H1 (cell line): ENCODE results near the gene MCUR1. TPM values are rescaled to one million over a fixed set of nuclear protein-coding genes. Genes with fewer than 3 reads are reported as not detected.

Experiments used
- CTCF ChIA-PET: fragments of 300-600 bp; sonication (Branson Sonifier 250); formaldehyde crosslinking; loops from one replicate; lab custom pipeline; 2021; ENCODE audit not compliant: partially characterized antibody; lab: Charles Lee
- POLR2A ChIA-PET: fragments of 300-600 bp; sonication (Branson Sonifier 250); formaldehyde crosslinking; loops from one replicate; lab custom pipeline; 2021; ENCODE audit warnings: inconsistent platforms; ENCODE audit not compliant: partially characterized antibody; lab: Charles Lee
- DNase-seq, 2 experiments: peaks; one replicate each; pipeline versions ENCODE4 v3.0.0 to v3.0.0-alpha.2; 2010 to 2022; ENCODE audit warnings: low spot score in 2 of 2, low read depth in 1 of 2, mixed read lengths in 1 of 2
- FAIRE-seq: peaks from 2 replicates; lab custom pipeline; 2011; peaks lifted over from hg19 to GRCh38; lab: Jason Lieb, UNC
- H2AFZ ChIP-seq: 2 replicates; pipeline ENCODE4 v1.8.1; 2012; ENCODE audit warnings: low read length, inconsistent platforms
- H2AK5ac ChIP-seq: 2 replicates; pipeline ENCODE4 v1.6.1; 2013; ENCODE audit warnings: low read depth, low read length
- H2BK120ac ChIP-seq: replicated peaks from 2 replicates; pipeline ENCODE3; 2013; ENCODE audit warnings: low read depth, low read length, inconsistent platforms
- H2BK12ac ChIP-seq: 2 replicates; pipeline ENCODE4 v1.6.1; 2013; ENCODE audit warnings: low read depth, low read length
- H2BK15ac ChIP-seq: 2 replicates; pipeline ENCODE4 v1.6.1; 2013; ENCODE audit warnings: low read length
- H2BK20ac ChIP-seq: 2 replicates; pipeline ENCODE4 v1.6.1; 2013; ENCODE audit warnings: low read length
- H2BK5ac ChIP-seq: 2 replicates; pipeline ENCODE4 v1.6.1; 2013; ENCODE audit warnings: low read depth, low read length
- H3K14ac ChIP-seq: 2 replicates; pipeline ENCODE4 v1.6.1; 2013; ENCODE audit warnings: inconsistent platforms; ENCODE audit not compliant: insufficient read length
- H3K18ac ChIP-seq: 2 replicates; pipeline ENCODE4 v1.6.1; 2013; ENCODE audit warnings: low read length; ENCODE audit errors: extremely low read depth
- H3K23ac ChIP-seq: 2 replicates; pipeline ENCODE4 v1.6.1; 2013; ENCODE audit warnings: inconsistent platforms; ENCODE audit not compliant: insufficient read length
- H3K23me2 ChIP-seq: 2 replicates; pipeline ENCODE4 v1.6.1; 2013; ENCODE audit warnings: low read depth, low read length
- H3K27ac ChIP-seq: 2 replicates; pipeline ENCODE4 v1.6.1; 2011; ENCODE audit warnings: low read depth, low read length, inconsistent platforms
- H3K27me3 ChIP-seq, 4 experiments: replicated peaks in 1 of 4; 1 replicate in 1 of 4; 2 replicates in 3 of 4; pipeline versions ENCODE4 v1.6.1 to v1.8.1; 2011 to 2013; ENCODE audit warnings: low read length in 3 of 4, mild to moderate bottlenecking in 3 of 4, inconsistent platforms in 2 of 4, mixed read lengths in 2 of 4, moderate library complexity in 1 of 4; ENCODE audit not compliant: control insufficient read depth in 3 of 4, insufficient read depth in 3 of 4; ENCODE audit errors: extremely low read depth in 1 of 4
- H3K36me3 ChIP-seq, 4 experiments: 2 replicates each; pipeline versions ENCODE4 v1.6.1 to v1.8.1; 2011 to 2013; ENCODE audit warnings: mild to moderate bottlenecking in 4 of 4, low read length in 3 of 4, moderate library complexity in 2 of 4, control low read depth in 1 of 4, inconsistent platforms in 1 of 4; ENCODE audit not compliant: insufficient read depth in 4 of 4, control insufficient read depth in 2 of 4
- H3K4ac ChIP-seq: replicated peaks from 2 replicates; pipeline ENCODE3; 2013; ENCODE audit warnings: low read length, low read depth, mixed read lengths, inconsistent platforms; ENCODE audit not compliant: insufficient read length
- H3K4me1 ChIP-seq, 4 experiments: replicated peaks in 1 of 4; 1 replicate in 1 of 4; 2 replicates in 3 of 4; pipeline versions ENCODE4 v1.6.1 to v1.8.1; 2011 to 2013; ENCODE audit warnings: low read length in 3 of 4, inconsistent platforms in 2 of 4, mixed read lengths in 1 of 4; ENCODE audit not compliant: insufficient read depth in 4 of 4, control insufficient read depth in 3 of 4
- H3K4me2 ChIP-seq, 2 experiments: 2 replicates each; pipeline versions ENCODE4 v1.6.1 to v1.8.1; 2011 to 2013; ENCODE audit warnings: low read depth in 2 of 2, low read length in 2 of 2, control low read depth in 1 of 2, inconsistent platforms in 1 of 2, mild to moderate bottlenecking in 1 of 2; ENCODE audit not compliant: insufficient read depth in 1 of 2
- H3K4me3 ChIP-seq, 4 experiments: fragments of 200-600, 300-600 bp in 1 of 4; sonication (generic), shearing (Covaris generic), sonication (Bioruptor Twin) in 1 of 4; 2 replicates each; pipeline versions ENCODE4 v1.5.1 to v1.8.1; 2011 to 2016; ENCODE audit warnings: low read length in 4 of 4, low read depth in 3 of 4, control low read depth in 2 of 4, inconsistent platforms in 2 of 4, mild to moderate bottlenecking in 2 of 4, mixed read lengths in 1 of 4, moderate library complexity in 1 of 4; ENCODE audit not compliant: insufficient read depth in 2 of 4; ENCODE audit errors: extremely low read depth in 1 of 4
- H3K56ac ChIP-seq: replicated peaks from 2 replicates; pipeline ENCODE3; 2013; ENCODE audit warnings: low read depth, mild to moderate bottlenecking, mixed read lengths, low read length, inconsistent platforms; ENCODE audit not compliant: insufficient read length
- H3K79me1 ChIP-seq: 2 replicates; pipeline ENCODE4 v1.6.1; 2013; ENCODE audit warnings: low read depth, low read length, control low read depth
- H3K79me2 ChIP-seq, 2 experiments: 2 replicates each; pipeline versions ENCODE4 v1.6.1 to v1.8.1; 2012 to 2013; ENCODE audit warnings: low read length in 2 of 2, mild to moderate bottlenecking in 2 of 2, inconsistent platforms in 1 of 2; ENCODE audit not compliant: insufficient read depth in 2 of 2, control insufficient read depth in 1 of 2
- H3K9ac ChIP-seq, 4 experiments: replicated peaks in 1 of 4; 1 replicate in 1 of 4; 2 replicates in 3 of 4; pipeline versions ENCODE4 v1.6.1 to v1.8.1; 2011 to 2013; ENCODE audit warnings: low read depth in 3 of 4, low read length in 3 of 4, control low read depth in 2 of 4, mild to moderate bottlenecking in 2 of 4, moderate library complexity in 2 of 4, inconsistent platforms in 1 of 4; ENCODE audit errors: extremely low read depth in 1 of 4
- H3K9me3 ChIP-seq, 2 experiments: 2 replicates each; pipeline versions ENCODE4 v1.6.1 to v1.8.1; 2012 to 2013; ENCODE audit warnings: mild to moderate bottlenecking in 2 of 2, moderate library complexity in 2 of 2, control low read depth in 1 of 2, inconsistent platforms in 1 of 2, low read depth in 1 of 2, low read length in 1 of 2, mixed read lengths in 1 of 2; ENCODE audit not compliant: insufficient read depth in 2 of 2
- H4K20me1 ChIP-seq, 2 experiments: replicated peaks in 1 of 2; 2 replicates each; pipeline versions ENCODE3 to v1.8.1; 2011 to 2013; ENCODE audit warnings: inconsistent platforms in 2 of 2, low read length in 2 of 2, mild to moderate bottlenecking in 1 of 2; ENCODE audit not compliant: insufficient read depth in 2 of 2, control insufficient read depth in 1 of 2
- H4K5ac ChIP-seq: 2 replicates; pipeline ENCODE4 v1.6.1; 2013; ENCODE audit warnings: low read length, low read depth, mixed read lengths, inconsistent platforms; ENCODE audit not compliant: insufficient read length
- H4K8ac ChIP-seq: 2 replicates; pipeline ENCODE4 v1.8.0; 2013; ENCODE audit warnings: mild to moderate bottlenecking, moderate library complexity, low read length, inconsistent platforms; ENCODE audit not compliant: insufficient read depth; ENCODE audit errors: extremely low read depth
- H4K91ac ChIP-seq: replicated peaks from 2 replicates; pipeline ENCODE3; 2013; ENCODE audit warnings: low read length, mixed read lengths, inconsistent platforms; ENCODE audit not compliant: insufficient read length
- CBX5 ChIP-seq: fragments of 300-800, 300-1000 bp; sonication (generic); IDR thresholded peaks from 2 replicates; pipeline ENCODE4 v1.7.1; 2016; ENCODE audit warnings: antibody characterized with exemption, low read length, low read depth
- POLR2AphosphoS5 ChIP-seq: IDR thresholded peaks from 2 replicates; pipeline ENCODE4 v1.6.1; 2011; ENCODE audit warnings: low read depth, low read length
- WGBS, 2 experiments: shearing (Covaris generic) in 1 of 2; methylation state at CpG; one replicate each; pipeline versions ENCODE4 v1.1.6 to v1.1.7; 2013 to 2015; ENCODE audit warnings: low lambda C conversion rate in 2 of 2, mixed read lengths in 2 of 2, inconsistent platforms in 1 of 2, low coverage in 1 of 2, missing lambda C conversion rate in 1 of 2; ENCODE audit not compliant: insufficient replicate concordance in 2 of 2, insufficient coverage in 1 of 2, insufficient read length in 1 of 2; ENCODE audit errors: extremely low coverage in 1 of 2, missing lambda C conversion rate in 1 of 2; 5-methylcytosine and 5-hydroxymethylcytosine counted together
- polyA plus RNA-seq, 7 experiments: library from polyadenylated mRNA; depleted of rRNA in 3 of 7; stranded (reverse) in 5 of 7; unstranded in 2 of 7; fragments of >200 nt in 5 of 7; fragments of 200-250 nt in 2 of 7; gene quantifications; 1 replicate in 5 of 7; 2 replicates in 1 of 7; 4 replicates in 1 of 7; pipeline versions ENCODE4 v1.2.1 to v1.2.3, GENCODE V29; 2011 to 2013; ENCODE audit warnings: missing spikeins in 2 of 7, mixed read lengths in 2 of 7
- total RNA-seq: library from RNA; stranded (reverse); fragmentation: NEBNext Ultra II Directional; extraction: Animal tissue kit (Norgen Biotek cat#: 25700); gene quantifications from 2 replicates; pipeline ENCODE4 v1.2.1, GENCODE V29; 2021
- TF ChIP-seq, protein P1 (sequence below): IDR thresholded peaks from 2 replicates; pipeline ENCODE4 v1.6.1; 2012; ENCODE audit warnings: inconsistent platforms

MCUR1 gene
- total and polyA plus RNA-seq, 2 of the 8 experiments (the other 6 are each of a cell fraction or from before 2014, with no cell fraction given), result 9.6 to 37.3 TPM

DNA sequence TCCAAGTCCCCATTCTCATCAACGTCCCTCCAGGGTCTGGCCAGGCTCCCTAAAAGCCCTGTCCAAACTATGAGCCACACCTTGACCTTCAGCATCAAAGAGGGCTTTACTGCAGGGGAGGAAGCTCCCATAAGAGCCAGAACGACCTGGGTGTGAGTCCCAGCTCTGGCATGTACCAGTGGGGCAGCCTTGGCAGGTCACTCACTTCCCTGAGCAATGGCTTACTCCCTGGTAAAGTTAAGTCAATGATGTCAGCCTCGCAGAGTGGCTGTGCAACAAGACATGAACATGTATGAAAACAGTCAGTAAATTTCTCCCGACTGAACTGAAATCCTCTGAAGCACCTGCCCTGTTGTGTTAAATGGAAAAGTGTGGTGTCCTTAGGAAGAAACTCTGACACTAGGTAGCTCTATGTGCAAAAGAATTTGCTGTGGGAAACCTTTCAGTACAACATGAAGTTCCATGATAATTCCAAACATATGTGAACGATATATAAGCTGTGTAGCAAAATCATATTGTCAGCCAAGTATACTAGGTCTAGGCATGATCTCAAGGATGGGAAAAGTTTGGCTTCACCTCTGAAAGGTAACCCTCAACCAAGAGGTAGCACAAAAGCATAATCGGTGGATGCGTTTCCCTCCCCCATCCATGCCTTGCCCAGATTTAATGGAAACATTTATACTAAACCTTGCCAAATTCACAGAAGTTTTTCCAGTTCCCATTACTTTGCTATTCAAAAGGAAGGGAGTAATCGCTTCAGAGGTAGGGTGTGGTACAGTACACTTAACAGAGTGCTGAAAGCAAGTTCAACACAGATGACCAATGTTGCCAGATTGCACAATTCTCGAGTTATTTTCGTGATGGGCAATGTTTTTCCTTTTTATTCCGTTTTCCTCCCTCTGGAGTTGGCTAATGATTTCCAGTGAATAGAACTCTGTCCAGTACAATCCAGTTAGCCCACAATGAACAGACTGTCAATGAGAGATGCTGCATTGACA lies 53.8 kb downstream of the MCUR1 start:
- no peak overlapping the region for H2AK5ac ChIP-seq
- no peak overlapping the region for H4K5ac ChIP-seq
- WGBS, 2 experiments, result 77% methylated on average over 11 of the region's 11 CpGs; no CpG with 5 or more reads in 1 of the 2 experiments
- H3K9me3 ChIP-seq, result no peaks in the 10 kb centered on the region
- no peaks in the 10 kb centered on the region for H3K36me3 ChIP-seq
- no peak overlapping the region for H2AFZ ChIP-seq
- TF ChIP-seq CBX5 (no peak), POLR2AphosphoS5 (no peak)
- TF ChIP-seq, protein P1, sequence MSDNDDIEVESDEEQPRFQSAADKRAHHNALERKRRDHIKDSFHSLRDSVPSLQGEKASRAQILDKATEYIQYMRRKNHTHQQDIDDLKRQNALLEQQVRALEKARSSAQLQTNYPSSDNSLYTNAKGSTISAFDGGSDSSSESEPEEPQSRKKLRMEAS, result no peak
- no peaks in the 10 kb centered on the region for H3K27me3 ChIP-seq
- no peaks in the 10 kb centered on the region for H3K79me2 ChIP-seq
- H4K8ac ChIP-seq, result no peak overlapping the region
- FAIRE-seq (no peak), DNase-seq (no peak)
- H3K14ac ChIP-seq, result no peak overlapping the region
- H3K4ac ChIP-seq, result no peak overlapping the region
- no peak overlapping the region for H2BK5ac ChIP-seq
- H3K4me1 ChIP-seq, result peaks cover 0 to 2% (median 0%) of the 10 kb centered on the region in 4 experiments; a peak in 1 of 7 replicates
- no peak overlapping the region for H3K18ac ChIP-seq
- H4K20me1 ChIP-seq, result no peaks in the 10 kb centered on the region
- no peak overlapping the region for H3K56ac ChIP-seq
- no peak overlapping the region for H2BK120ac ChIP-seq
- H2BK15ac ChIP-seq, result no peak overlapping the region
- ChIA-PET CTCF (interaction anchor here (2.4 kb wide), 1 partner anchor 9 kb away, joined by 7 read pairs; no protein-coding TSS in a partner anchor), POLR2A (no interaction called here)
- H3K4me3 ChIP-seq, result no peak overlapping the region
- H3K79me1 ChIP-seq, result no peaks in the 10 kb centered on the region
- H2BK12ac ChIP-seq, result no peak overlapping the region
- H3K27ac ChIP-seq, result no peak overlapping the region
- H3K23ac ChIP-seq, result no peak overlapping the region
- H4K91ac ChIP-seq, result no peak overlapping the region
- no peak overlapping the region for H2BK20ac ChIP-seq
- no peaks in the 10 kb centered on the region for H3K23me2 ChIP-seq
- H3K4me2 ChIP-seq, result no peak overlapping the region
- H3K9ac ChIP-seq, result no peak overlapping the region
